Measurements from ENCODE around the gene KAZN.

Gene KAZN

GRCh38 chr1:14679027-14679688 lies 80.7 kb downstream of the KAZN start:
- Histone ChIP-seq H3K27me3 (replicated peaks; ENCODE audit: control insufficient read depth, insufficient read depth, low read length, poor library complexity, severe bottlenecking) (no peaks in the 10 kb centered on the region), H3K36me3 (ENCODE audit: control insufficient read depth, insufficient read depth, low read length) (no peaks in the 10 kb centered on the region), H3K4me3 (ENCODE audit: insufficient read depth, low read depth, low read length, poor library complexity, severe bottlenecking) (no peak overlapping the region), H3K27ac (ENCODE audit: insufficient read depth, low read length, poor library complexity, severe bottlenecking) (no peak overlapping the region), H3K9me3 (ENCODE audit: control insufficient read depth, low read length) (no peaks in the 10 kb centered on the region), H3K4me1 (ENCODE audit: control insufficient read depth, insufficient read depth, low read length, poor library complexity, severe bottlenecking) (no peaks in the 10 kb centered on the region)
- no peak for DNase-seq

GRCh38 chr1:14681182-14681581 lies 82.7 kb downstream of the KAZN start:
- Histone ChIP-seq H3K9me3 (ENCODE audit: control insufficient read depth, low read length) (no peaks in the 10 kb centered on the region), H3K4me3 (ENCODE audit: insufficient read depth, low read depth, low read length, poor library complexity, severe bottlenecking) (no peak overlapping the region), H3K27ac (ENCODE audit: insufficient read depth, low read length, poor library complexity, severe bottlenecking) (no peak overlapping the region), H3K36me3 (ENCODE audit: control insufficient read depth, insufficient read depth, low read length) (no peaks in the 10 kb centered on the region), H3K4me1 (ENCODE audit: control insufficient read depth, insufficient read depth, low read length, poor library complexity, severe bottlenecking) (no peaks in the 10 kb centered on the region), H3K27me3 (replicated peaks; ENCODE audit: control insufficient read depth, insufficient read depth, low read length, poor library complexity, severe bottlenecking) (no peaks in the 10 kb centered on the region)
- no peak for DNase-seq

GRCh38 chr1:14682941-14683621 lies 84.6 kb downstream of the KAZN start:
- H3K27ac ChIP-seq (ENCODE audit: insufficient read depth, low read length, poor library complexity, severe bottlenecking): no peak overlapping the region
- no peaks in the 10 kb centered on the region for H3K27me3 ChIP-seq (replicated peaks; ENCODE audit: control insufficient read depth, insufficient read depth, low read length, poor library complexity, severe bottlenecking)
- H3K9me3 ChIP-seq (ENCODE audit: control insufficient read depth, low read length): no peaks in the 10 kb centered on the region
- H3K4me1 ChIP-seq (ENCODE audit: control insufficient read depth, insufficient read depth, low read length, poor library complexity, severe bottlenecking): no peaks in the 10 kb centered on the region
- no peaks in the 10 kb centered on the region for H3K36me3 ChIP-seq (ENCODE audit: control insufficient read depth, insufficient read depth, low read length)
- H3K4me3 ChIP-seq (ENCODE audit: insufficient read depth, low read depth, low read length, poor library complexity, severe bottlenecking): no peak overlapping the region
- DNase-seq: no peak

- no peak overlapping the region for H3K4me3 ChIP-seq (ENCODE audit: insufficient read depth, low read depth, low read length, poor library complexity, severe bottlenecking)
These were observed 86.6 kb downstream of the KAZN start for GRCh38 chr1:14685078-14685477.

GRCh38 chr1:14686701-14687100 lies 88.2 kb downstream of the KAZN start:
- Histone ChIP-seq H3K27me3 (replicated peaks; ENCODE audit: control insufficient read depth, insufficient read depth, low read length, poor library complexity, severe bottlenecking) (no peaks in the 10 kb centered on the region), H3K9me3 (ENCODE audit: control insufficient read depth, low read length) (no peaks in the 10 kb centered on the region), H3K4me3 (ENCODE audit: insufficient read depth, low read depth, low read length, poor library complexity, severe bottlenecking) (no peak overlapping the region), H3K4me1 (ENCODE audit: control insufficient read depth, insufficient read depth, low read length, poor library complexity, severe bottlenecking) (no peaks in the 10 kb centered on the region), H3K27ac (ENCODE audit: insufficient read depth, low read length, poor library complexity, severe bottlenecking) (no peak overlapping the region), H3K36me3 (ENCODE audit: control insufficient read depth, insufficient read depth, low read length) (no peaks in the 10 kb centered on the region)
- DNase-seq: no peak

More at GRCh38 chr1:14685078-14685477, 86.6 kb downstream of the KAZN start:
- Histone ChIP-seq H3K4me1 (ENCODE audit: control insufficient read depth, insufficient read depth, low read length, poor library complexity, severe bottlenecking) (no peaks in the 10 kb centered on the region), H3K9me3 (ENCODE audit: control insufficient read depth, low read length) (no peaks in the 10 kb centered on the region), H3K36me3 (ENCODE audit: control insufficient read depth, insufficient read depth, low read length) (no peaks in the 10 kb centered on the region), H3K27me3 (replicated peaks; ENCODE audit: control insufficient read depth, insufficient read depth, low read length, poor library complexity, severe bottlenecking) (no peaks in the 10 kb centered on the region), H3K27ac (ENCODE audit: insufficient read depth, low read length, poor library complexity, severe bottlenecking) (no peak overlapping the region)
- DNase-seq: no peak

GRCh38 chr1:14687147-14687546 lies 88.7 kb downstream of the KAZN start:
- no peaks in the 10 kb centered on the region for H3K27me3 ChIP-seq (replicated peaks; ENCODE audit: control insufficient read depth, insufficient read depth, low read length, poor library complexity, severe bottlenecking)
- H3K9me3 ChIP-seq (ENCODE audit: control insufficient read depth, low read length): no peaks in the 10 kb centered on the region
- H3K4me1 ChIP-seq (ENCODE audit: control insufficient read depth, insufficient read depth, low read length, poor library complexity, severe bottlenecking): no peaks in the 10 kb centered on the region
- no peak overlapping the region for H3K4me3 ChIP-seq (ENCODE audit: insufficient read depth, low read depth, low read length, poor library complexity, severe bottlenecking)
- H3K36me3 ChIP-seq (ENCODE audit: control insufficient read depth, insufficient read depth, low read length): no peaks in the 10 kb centered on the region
- DNase-seq: no peak
- H3K27ac ChIP-seq (ENCODE audit: insufficient read depth, low read length, poor library complexity, severe bottlenecking): no peak overlapping the region

- Histone ChIP-seq H3K27me3 (replicated peaks; ENCODE audit: control insufficient read depth, insufficient read depth, low read length, poor library complexity, severe bottlenecking) (no peaks in the 10 kb centered on the region), H3K4me1 (ENCODE audit: control insufficient read depth, insufficient read depth, low read length, poor library complexity, severe bottlenecking) (no peaks in the 10 kb centered on the region), H3K9me3 (ENCODE audit: control insufficient read depth, low read length) (no peaks in the 10 kb centered on the region), H3K36me3 (ENCODE audit: control insufficient read depth, insufficient read depth, low read length) (no peaks in the 10 kb centered on the region), H3K27ac (ENCODE audit: insufficient read depth, low read length, poor library complexity, severe bottlenecking) (no peak overlapping the region), H3K4me3 (ENCODE audit: insufficient read depth, low read depth, low read length, poor library complexity, severe bottlenecking) (no peak overlapping the region)
- DNase-seq: no peak
These were observed 91.6 kb downstream of the KAZN start for GRCh38 chr1:14689996-14690615.

GRCh38 chr1:14693949-14694348 lies 95.5 kb downstream of the KAZN start:
- H3K36me3 ChIP-seq (ENCODE audit: control insufficient read depth, insufficient read depth, low read length): no peaks in the 10 kb centered on the region
- H3K27ac ChIP-seq (ENCODE audit: insufficient read depth, low read length, poor library complexity, severe bottlenecking): no peak overlapping the region
- no peaks in the 10 kb centered on the region for H3K4me1 ChIP-seq (ENCODE audit: control insufficient read depth, insufficient read depth, low read length, poor library complexity, severe bottlenecking)
- DNase-seq: no peak
- no peaks in the 10 kb centered on the region for H3K9me3 ChIP-seq (ENCODE audit: control insufficient read depth, low read length)
- no peak overlapping the region for H3K4me3 ChIP-seq (ENCODE audit: insufficient read depth, low read depth, low read length, poor library complexity, severe bottlenecking)
- no peaks in the 10 kb centered on the region for H3K27me3 ChIP-seq (replicated peaks; ENCODE audit: control insufficient read depth, insufficient read depth, low read length, poor library complexity, severe bottlenecking)

GRCh38 chr1:14694589-14694988 lies 96.1 kb downstream of the KAZN start:
- no peaks in the 10 kb centered on the region for H3K36me3 ChIP-seq (ENCODE audit: control insufficient read depth, insufficient read depth, low read length)
- DNase-seq: no peak
- H3K9me3 ChIP-seq (ENCODE audit: control insufficient read depth, low read length): no peaks in the 10 kb centered on the region
- H3K4me3 ChIP-seq (ENCODE audit: insufficient read depth, low read depth, low read length, poor library complexity, severe bottlenecking): no peak overlapping the region
- H3K27ac ChIP-seq (ENCODE audit: insufficient read depth, low read length, poor library complexity, severe bottlenecking): no peak overlapping the region
- H3K27me3 ChIP-seq (replicated peaks; ENCODE audit: control insufficient read depth, insufficient read depth, low read length, poor library complexity, severe bottlenecking): no peaks in the 10 kb centered on the region
- H3K4me1 ChIP-seq (ENCODE audit: control insufficient read depth, insufficient read depth, low read length, poor library complexity, severe bottlenecking): no peaks in the 10 kb centered on the region

GRCh38 chr1:14696761-14697160 lies 98.3 kb downstream of the KAZN start:
- Histone ChIP-seq H3K36me3 (ENCODE audit: control insufficient read depth, insufficient read depth, low read length) (no peaks in the 10 kb centered on the region), H3K27ac (ENCODE audit: insufficient read depth, low read length, poor library complexity, severe bottlenecking) (no peak overlapping the region), H3K4me3 (ENCODE audit: insufficient read depth, low read depth, low read length, poor library complexity, severe bottlenecking) (no peak overlapping the region), H3K9me3 (ENCODE audit: control insufficient read depth, low read length) (no peaks in the 10 kb centered on the region), H3K27me3 (replicated peaks; ENCODE audit: control insufficient read depth, insufficient read depth, low read length, poor library complexity, severe bottlenecking) (no peaks in the 10 kb centered on the region), H3K4me1 (ENCODE audit: control insufficient read depth, insufficient read depth, low read length, poor library complexity, severe bottlenecking) (no peaks in the 10 kb centered on the region)
- DNase-seq: no peak
